HEK293T (cell line): ENCODE measurements around the gene GBA3.

Source experiments
- CTCF ChIA-PET: fragments of 350-600 bp; formaldehyde crosslinking; extraction: SDS; loops from one replicate; lab custom pipeline; 2021; ENCODE audit warnings: antibody characterized with exemption, inconsistent platforms; lab: Yijun Ruan, JAX
- POLR2A ChIA-PET: fragments of 350-600 bp; formaldehyde crosslinking; extraction: SDS; loops from one replicate; lab custom pipeline; 2020; ENCODE audit warnings: antibody characterized with exemption, inconsistent platforms; lab: Yijun Ruan, JAX
- DNase-seq: peaks from one replicate; pipeline ENCODE4 v3.0.0; 2012; ENCODE audit warnings: mixed read lengths; ENCODE audit errors: extremely low spot score
- ARNT ChIP-seq: fragments of 450-650 bp; IDR thresholded peaks from 2 replicates; pipeline ENCODE4 v1.6.1; 2017; ENCODE audit warnings: mild to moderate bottlenecking
- BHLHE40 ChIP-seq: fragments of 450-650 bp; IDR thresholded peaks from 2 replicates; pipeline ENCODE4 v1.6.1; 2016; ENCODE audit warnings: mild to moderate bottlenecking, moderate library complexity, borderline replicate concordance
- CTBP1 ChIP-seq: fragments of 450-650 bp; IDR thresholded peaks from 2 replicates; pipeline ENCODE4 v1.6.1; 2016; ENCODE audit warnings: borderline replicate concordance
- ELF4 ChIP-seq: fragments of 450-650 bp; IDR thresholded peaks from 2 replicates; pipeline ENCODE4 v1.6.1; 2017; ENCODE audit warnings: antibody characterized with exemption
- FOXA1 ChIP-seq: fragments of 450-650 bp; IDR thresholded peaks from 2 replicates; pipeline ENCODE4 v1.6.1; 2016; ENCODE audit warnings: mild to moderate bottlenecking
- FOXK2 ChIP-seq: fragments of 450-650 bp; IDR thresholded peaks from 2 replicates; pipeline ENCODE4 v1.6.1; 2016; ENCODE audit warnings: mild to moderate bottlenecking
- FOXM1 ChIP-seq: fragments of 450-650 bp; IDR thresholded peaks from 2 replicates; pipeline ENCODE4 v1.6.1; 2017; ENCODE audit warnings: mild to moderate bottlenecking, borderline replicate concordance
- HDGF ChIP-seq: fragments of 450-650 bp; IDR thresholded peaks from 2 replicates; pipeline ENCODE4 v1.6.1; 2017; ENCODE audit warnings: antibody characterized with exemption, borderline replicate concordance
- L3MBTL2 ChIP-seq: fragments of 450-650 bp; conservative IDR thresholded peaks from 2 replicates; pipeline ENCODE4 v1.6.1; 2016; ENCODE audit warnings: mild to moderate bottlenecking
- LEF1 ChIP-seq: fragments of 450-650 bp; IDR thresholded peaks from 2 replicates; pipeline ENCODE4 v1.6.1; 2017; ENCODE audit warnings: mild to moderate bottlenecking, borderline replicate concordance
- NFRKB ChIP-seq: fragments of 450-650 bp; IDR thresholded peaks from 2 replicates; pipeline ENCODE4 v1.6.1; 2016; ENCODE audit warnings: mild to moderate bottlenecking, moderate library complexity
- PKNOX1 ChIP-seq: fragments of 450-650 bp; IDR thresholded peaks from 2 replicates; pipeline ENCODE4 v1.6.1; 2016
- SP1 ChIP-seq: fragments of 450-650 bp; IDR thresholded peaks from 2 replicates; pipeline ENCODE4 v1.6.1; 2017
- SUZ12 ChIP-seq: fragments of 450-650 bp; IDR thresholded peaks from 2 replicates; pipeline ENCODE4 v1.6.1; 2016; ENCODE audit warnings: mild to moderate bottlenecking
- TARDBP ChIP-seq: fragments of 450-650 bp; IDR thresholded peaks from 2 replicates; pipeline ENCODE4 v1.6.1; 2016
- ZNF384 ChIP-seq: fragments of 450-650 bp; IDR thresholded peaks from 2 replicates; pipeline ENCODE4 v1.6.1; 2016

Gene GBA3

GRCh38 chr4:22712105-22712504, 19.4 kb downstream of the GBA3 start:
- CTCF ChIA-PET: no interaction called here
- POLR2A ChIA-PET: no interaction called here
- no peak for DNase-seq
- TF ChIP-seq NFRKB (no peak), SUZ12 (no peak), PKNOX1 (no peak), FOXK2 (no peak), FOXA1 (no peak), TARDBP (no peak), HDGF (no peak), BHLHE40 (no peak), FOXM1 (no peak), SP1 (no peak), ZNF384 (no peak), L3MBTL2 (no peak)

GRCh38 chr4:22712529-22712928, 19.8 kb downstream of the GBA3 start:
- POLR2A ChIA-PET: no interaction called here
- CTCF ChIA-PET: no interaction called here
- no peak for TF ChIP-seq SUZ12
- no peak for TF ChIP-seq ELF4
- TF ChIP-seq LEF1: no peak
- TF ChIP-seq NFRKB: no peak
- TF ChIP-seq FOXA1: no peak
- no peak for TF ChIP-seq TARDBP
- no peak for TF ChIP-seq PKNOX1
- no peak for TF ChIP-seq HDGF
- TF ChIP-seq ARNT: no peak
- TF ChIP-seq ZNF384: no peak
- TF ChIP-seq BHLHE40: no peak
- no peak for TF ChIP-seq L3MBTL2
- TF ChIP-seq CTBP1: no peak
- TF ChIP-seq SP1: no peak
- TF ChIP-seq FOXM1: no peak
- DNase-seq: no peak

GRCh38 chr4:22713841-22714240, 21.1 kb downstream of the GBA3 start:
- no peak for DNase-seq
- ChIA-PET CTCF (no interaction called here), POLR2A (no interaction called here)
- TF ChIP-seq FOXA1 (no peak), CTBP1 (no peak), LEF1 (no peak), FOXM1 (no peak), SUZ12 (no peak), L3MBTL2 (no peak), SP1 (no peak), PKNOX1 (no peak)

DNA sequence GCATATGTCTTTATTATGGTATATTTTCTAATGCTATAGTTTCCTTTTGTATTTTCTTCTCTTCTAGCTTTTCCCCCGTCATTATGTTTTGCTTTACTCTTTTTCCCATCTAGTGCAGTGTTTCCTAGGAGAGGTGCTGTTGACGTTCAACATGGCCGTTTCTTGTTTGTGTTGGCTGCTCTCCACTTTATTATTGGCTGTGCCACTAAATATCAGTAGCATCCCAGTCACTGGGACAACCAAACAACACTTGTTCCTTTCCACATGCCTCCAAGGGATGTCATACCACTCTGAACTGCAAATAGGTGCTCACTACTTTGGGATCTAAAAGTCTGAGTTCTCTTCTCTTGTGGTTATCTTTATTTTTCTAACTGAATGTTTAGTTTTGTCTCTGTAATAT, 26.5 kb downstream of the GBA3 start:
- no peak for TF ChIP-seq SUZ12
- TF ChIP-seq BHLHE40: no peak
- no peak for TF ChIP-seq FOXK2
- TF ChIP-seq ZNF384: no peak
- no peak for TF ChIP-seq ARNT
- no peak for TF ChIP-seq FOXA1
- TF ChIP-seq TARDBP: no peak
- TF ChIP-seq ELF4: no peak
- no peak for TF ChIP-seq SP1
- no peak for TF ChIP-seq LEF1
- no peak for TF ChIP-seq L3MBTL2
- no peak for TF ChIP-seq FOXM1
- no peak for TF ChIP-seq NFRKB
- TF ChIP-seq PKNOX1: no peak
- TF ChIP-seq HDGF: no peak
- no peak for TF ChIP-seq CTBP1
- DNase-seq: no peak
- CTCF ChIA-PET: no interaction called here
- POLR2A ChIA-PET: no interaction called here

DNA sequence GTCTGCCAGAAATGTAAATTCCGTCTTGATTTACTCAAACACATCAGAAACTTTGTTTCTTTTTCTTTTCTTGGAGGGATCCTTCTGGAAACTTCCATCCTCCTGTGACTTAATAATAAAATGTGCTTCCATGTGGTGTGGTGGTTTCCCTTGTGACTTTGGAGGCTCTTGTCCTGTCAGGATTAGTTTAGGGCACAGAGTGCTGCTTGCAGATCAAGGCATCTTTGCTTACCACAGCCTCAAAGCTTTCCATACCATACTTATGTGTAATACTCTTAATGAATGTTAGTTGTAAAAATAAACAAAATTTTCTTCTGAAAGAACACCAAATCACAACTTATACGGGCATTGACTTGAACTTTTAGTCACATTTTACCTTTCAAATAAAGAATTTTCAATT, 27.4 kb downstream of the GBA3 start:
- no peak for DNase-seq
- CTCF ChIA-PET: no interaction called here
- TF ChIP-seq CTBP1 (no peak), FOXK2 (no peak), ELF4 (no peak), ZNF384 (no peak), PKNOX1 (no peak), TARDBP (no peak), SUZ12 (no peak), NFRKB (no peak), BHLHE40 (no peak), FOXM1 (no peak), ARNT (no peak), FOXA1 (no peak), L3MBTL2 (no peak), LEF1 (no peak), HDGF (no peak), SP1 (no peak)
- POLR2A ChIA-PET: no interaction called here
